Breast epithelium (tissue), 4 donors: ENCODE data around the gene DPP4. TPM values are rescaled to one million over a fixed set of nuclear protein-coding genes. Genes with fewer than 3 reads are reported as not detected.

Experiments used
- DNase-seq, 2 donors: peaks; one replicate each; pipeline ENCODE4 v3.0.0-alpha.2; 2019; ENCODE audit warnings: low spot score in 2 of 2
- H3K27ac ChIP-seq, 2 donors: fragments of 200-600 bp; sonication (generic) in 1 of 2; one replicate each; pipeline ENCODE4 v1.5.1; 2016 to 2019; ENCODE audit warnings: mild to moderate bottlenecking in 1 of 2
- H3K27me3 ChIP-seq, 2 donors: fragments of 200-600 bp; sonication (generic) in 1 of 2; one replicate each; pipeline versions ENCODE4 v1.5.1 to v1.6.0; 2017 to 2019; ENCODE audit warnings: control low read depth in 1 of 2, mild to moderate bottlenecking in 1 of 2
- H3K36me3 ChIP-seq: fragments of 200-600 bp; one replicate; pipeline ENCODE4 v1.5.1; 2019
- H3K4me1 ChIP-seq, 2 donors: fragments of 200-600 bp; sonication (generic); one replicate each; pipeline ENCODE4 v1.5.1; 2016 to 2019; ENCODE audit warnings: control low read depth in 1 of 2
- H3K4me3 ChIP-seq, 3 donors: fragments of 200-600 bp; sonication (generic); 1 replicate in 2 of 3; 2 replicates in 1 of 3; pipeline ENCODE4 v1.5.1; 2016 to 2019; ENCODE audit warnings: mild to moderate bottlenecking in 3 of 3, moderate library complexity in 2 of 3
- H3K9me3 ChIP-seq, 2 donors: fragments of 200-600 bp; sonication (generic) in 1 of 2; one replicate each; pipeline ENCODE4 v1.5.1; 2016 to 2019; ENCODE audit warnings: control low read depth in 1 of 2
- POLR2A ChIP-seq: fragments of 450-650 bp; IDR thresholded peaks from one replicate; pipeline ENCODE4 v1.6.1; 2016; ENCODE audit warnings: antibody characterized with exemption, mild to moderate bottlenecking, moderate library complexity
- POLR2AphosphoS5 ChIP-seq, 3 donors: sonication (generic); formaldehyde crosslinking; IDR thresholded peaks; one replicate each; pipeline ENCODE4 v1.6.1; 2017; ENCODE audit warnings: antibody characterized with exemption in 3 of 3
- intact Hi-C: fragments of 100-400 bp; cut with DNase I; formaldehyde crosslinking; loops from one replicate; pipeline ENCODE4 v1.15.1; 2023; ENCODE audit warnings: low total_unique reads
- total RNA-seq, 3 donors: library from RNA; depleted of rRNA; stranded (reverse); fragments of >200 nt; gene quantifications; one replicate each; pipeline ENCODE4 v1.1.0, GENCODE V29; 2016
- TF ChIP-seq, protein P1 (sequence below), 3 donors: fragments of 450-650 bp; IDR thresholded peaks; one replicate each; pipeline ENCODE4 v1.5.1; 2016 to 2017; ENCODE audit warnings: antibody characterized with exemption in 3 of 3, mild to moderate bottlenecking in 3 of 3, moderate library complexity in 3 of 3

The DPP4 gene
- total RNA-seq, 3 donors from 2014 or later: 7.5 to 17.3 (median 11.8) TPM

DNA sequence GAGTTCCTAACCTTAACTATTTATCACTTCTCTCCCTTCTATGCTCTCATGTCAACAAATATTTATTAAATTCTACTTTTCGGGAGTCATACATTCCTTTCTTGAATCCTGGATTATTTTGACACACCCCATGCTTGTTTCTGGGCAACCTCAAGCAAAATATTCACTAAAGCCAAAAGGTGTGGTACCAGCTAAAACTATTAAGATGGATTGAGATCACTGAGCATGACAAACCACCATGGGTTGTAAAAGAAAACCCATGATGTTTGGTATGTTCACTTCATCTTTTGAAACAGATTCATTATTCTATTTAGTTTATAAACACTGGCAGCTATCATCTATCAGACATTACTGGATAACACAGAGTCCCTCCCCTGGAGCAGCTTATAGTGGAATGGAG, 32.5 kb downstream of the DPP4 start:
- intact Hi-C loops: no loop called here
- Histone ChIP-seq H3K4me3 (no peak overlapping the region), H3K27ac (no peak overlapping the region), H3K9me3 (no peaks in the 10 kb centered on the region), H3K4me1 (no peaks in the 10 kb centered on the region), H3K36me3 (no peaks in the 10 kb centered on the region), H3K27me3 (no peaks in the 10 kb centered on the region)
- TF ChIP-seq, protein P1, sequence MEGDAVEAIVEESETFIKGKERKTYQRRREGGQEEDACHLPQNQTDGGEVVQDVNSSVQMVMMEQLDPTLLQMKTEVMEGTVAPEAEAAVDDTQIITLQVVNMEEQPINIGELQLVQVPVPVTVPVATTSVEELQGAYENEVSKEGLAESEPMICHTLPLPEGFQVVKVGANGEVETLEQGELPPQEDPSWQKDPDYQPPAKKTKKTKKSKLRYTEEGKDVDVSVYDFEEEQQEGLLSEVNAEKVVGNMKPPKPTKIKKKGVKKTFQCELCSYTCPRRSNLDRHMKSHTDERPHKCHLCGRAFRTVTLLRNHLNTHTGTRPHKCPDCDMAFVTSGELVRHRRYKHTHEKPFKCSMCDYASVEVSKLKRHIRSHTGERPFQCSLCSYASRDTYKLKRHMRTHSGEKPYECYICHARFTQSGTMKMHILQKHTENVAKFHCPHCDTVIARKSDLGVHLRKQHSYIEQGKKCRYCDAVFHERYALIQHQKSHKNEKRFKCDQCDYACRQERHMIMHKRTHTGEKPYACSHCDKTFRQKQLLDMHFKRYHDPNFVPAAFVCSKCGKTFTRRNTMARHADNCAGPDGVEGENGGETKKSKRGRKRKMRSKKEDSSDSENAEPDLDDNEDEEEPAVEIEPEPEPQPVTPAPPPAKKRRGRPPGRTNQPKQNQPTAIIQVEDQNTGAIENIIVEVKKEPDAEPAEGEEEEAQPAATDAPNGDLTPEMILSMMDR (IDR thresholded peaks at IDR 0.05): no peak
- TF ChIP-seq POLR2A: no peak
- TF ChIP-seq POLR2AphosphoS5 (IDR thresholded peaks at IDR 0.05): no peak
- DNase-seq: no peak

DNA sequence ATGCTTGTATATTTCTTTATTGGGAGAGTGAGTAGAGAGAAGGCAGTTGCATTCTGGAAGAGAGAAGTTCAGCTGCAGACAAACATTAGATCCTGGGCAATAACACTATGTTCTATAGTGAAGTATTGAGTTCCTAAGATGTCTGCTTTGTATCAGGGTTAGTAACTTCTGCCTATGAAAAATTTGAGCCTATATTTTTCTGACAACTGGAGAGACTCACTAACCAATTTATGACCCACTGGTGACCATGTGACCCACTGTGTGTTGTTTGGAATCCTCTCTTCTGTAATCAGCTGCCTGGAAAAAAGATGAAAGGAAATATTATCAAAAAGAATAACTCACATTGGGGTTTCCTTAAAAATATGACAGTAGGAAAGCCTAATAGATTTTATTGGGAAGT, 35.3 kb downstream of the DPP4 start:
- Histone ChIP-seq H3K9me3 (no peaks in the 10 kb centered on the region), H3K4me1 (no peaks in the 10 kb centered on the region), H3K36me3 (no peaks in the 10 kb centered on the region), H3K27ac (no peak overlapping the region), H3K4me3 (no peak overlapping the region), H3K27me3 (no peaks in the 10 kb centered on the region)
- DNase-seq: no peak
- TF ChIP-seq POLR2AphosphoS5 (IDR thresholded peaks at IDR 0.05): no peak
- TF ChIP-seq, protein P1 (IDR thresholded peaks at IDR 0.05): no peak
- intact Hi-C loops: loop anchor here (10.0 kb wide), 1 partner anchor 1614 kb away; no protein-coding TSS in a partner anchor

DNA sequence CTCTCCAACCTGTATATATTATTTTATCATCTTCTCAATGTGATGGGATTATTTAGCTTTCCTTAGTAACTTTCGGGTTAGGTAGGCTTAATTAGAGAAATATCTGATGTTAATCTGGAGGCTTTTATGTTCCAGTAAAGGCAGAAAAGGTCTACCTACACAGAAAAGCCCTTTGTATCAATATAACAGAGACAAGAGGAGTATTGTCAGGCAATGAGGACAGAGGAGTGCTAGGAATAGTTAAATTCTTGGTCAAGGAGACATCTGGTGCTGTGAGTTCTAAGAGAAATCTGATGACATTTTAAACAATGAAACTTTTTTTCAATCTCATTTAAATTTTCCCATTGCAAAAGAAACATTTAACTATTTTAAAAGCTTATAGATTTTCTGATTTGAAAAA, 36.1 kb downstream of the DPP4 start:
- no peak for DNase-seq
- TF ChIP-seq, protein P1 (IDR thresholded peaks at IDR 0.05): no peak
- TF ChIP-seq POLR2AphosphoS5 (IDR thresholded peaks at IDR 0.05) (no peak), POLR2A (no peak)
- no peaks in the 10 kb centered on the region for H3K36me3 ChIP-seq
- no peaks in the 10 kb centered on the region for H3K9me3 ChIP-seq
- H3K4me3 ChIP-seq: no peak overlapping the region
- no peaks in the 10 kb centered on the region for H3K27me3 ChIP-seq
- no peaks in the 10 kb centered on the region for H3K4me1 ChIP-seq
- peak overlapping the region; percentile 46 to 70 for H3K27ac ChIP-seq
- intact Hi-C loops: loop anchor here (10.0 kb wide), 1 partner anchor 1613 kb away; no protein-coding TSS in a partner anchor

DNA sequence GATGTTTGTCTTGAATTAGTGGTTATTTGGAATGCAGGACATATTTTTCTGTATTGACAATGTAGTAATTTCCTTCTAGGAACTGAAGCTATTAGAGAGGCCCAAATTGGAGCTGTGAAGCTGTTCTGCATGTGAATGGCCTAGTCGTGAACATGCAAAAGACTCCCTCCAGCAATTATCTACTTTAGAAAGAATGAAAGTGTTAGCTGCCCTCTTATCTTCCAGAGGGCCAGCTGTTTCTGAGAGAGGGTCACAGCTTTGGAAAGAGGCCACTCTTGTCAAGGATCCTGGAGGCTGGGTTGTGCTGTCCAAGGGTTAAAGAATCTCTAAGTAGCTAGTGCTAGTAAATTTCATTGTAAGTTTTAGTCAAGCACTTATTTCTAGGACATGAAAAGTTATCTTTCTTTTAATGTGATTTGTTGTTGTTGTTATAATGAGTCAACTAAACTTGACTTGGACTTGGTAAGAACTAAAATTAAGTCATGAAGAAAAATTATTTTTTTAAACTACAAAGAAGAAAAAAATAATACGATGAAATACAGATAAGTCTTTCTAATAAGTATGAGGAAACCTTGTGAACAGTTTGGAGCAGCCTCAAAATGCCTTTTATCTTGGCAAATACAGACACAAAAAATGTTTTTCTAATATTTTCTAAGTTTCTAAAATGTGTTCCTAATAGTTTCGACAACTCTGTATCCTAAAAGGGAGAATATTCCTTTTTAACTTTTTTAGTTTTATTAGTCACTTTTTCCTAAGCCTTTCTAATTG, 36.8 kb downstream of the DPP4 start:
- Histone ChIP-seq H3K9me3 (no peaks in the 10 kb centered on the region), H3K4me3 (no peak overlapping the region), H3K27ac (peak overlapping the region; percentile 27 to 46), H3K4me1 (no peaks in the 10 kb centered on the region), H3K36me3 (no peaks in the 10 kb centered on the region), H3K27me3 (no peaks in the 10 kb centered on the region)
- DNase-seq: no peak
- TF ChIP-seq, protein P1 (IDR thresholded peaks at IDR 0.05): no peak
- no peak for TF ChIP-seq POLR2A
- intact Hi-C loops: loop anchor here (10.0 kb wide), 1 partner anchor 1612 kb away; no protein-coding TSS in a partner anchor

DNA sequence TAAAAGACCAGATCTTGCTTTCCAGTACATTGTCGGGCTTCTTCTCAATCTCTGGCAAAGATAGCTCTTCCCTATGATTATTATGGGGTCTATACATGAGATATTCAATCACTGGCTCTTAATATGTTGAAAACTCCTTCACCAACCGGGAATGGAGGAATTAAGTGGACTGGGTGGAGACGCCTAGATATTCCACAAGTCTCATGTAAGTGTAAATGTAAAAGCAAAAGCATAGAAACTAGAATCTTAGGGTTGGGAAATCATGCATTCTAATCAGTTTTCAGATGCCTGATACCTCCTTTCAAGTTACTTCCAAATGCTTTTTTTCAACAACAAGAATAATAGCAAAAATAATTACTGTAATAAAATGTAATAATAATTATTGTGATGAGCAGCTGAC, 38.0 kb downstream of the DPP4 start:
- Histone ChIP-seq H3K9me3 (no peaks in the 10 kb centered on the region), H3K27me3 (no peaks in the 10 kb centered on the region), H3K4me3 (no peak overlapping the region), H3K4me1 (no peaks in the 10 kb centered on the region), H3K36me3 (no peaks in the 10 kb centered on the region), H3K27ac (no peak overlapping the region)
- TF ChIP-seq POLR2A (no peak), POLR2AphosphoS5 (IDR thresholded peaks at IDR 0.05) (no peak)
- TF ChIP-seq, protein P1 (IDR thresholded peaks at IDR 0.05): no peak
- intact Hi-C loops: loop anchor here (10.0 kb wide), 1 partner anchor 1611 kb away; no protein-coding TSS in a partner anchor
- DNase-seq: no peak
